Vagina (tissue), 2 donors: ENCODE data around the gene PRR29.

ENCODE experiments used
- POLR2A ChIP-seq, 2 donors: fragments of 450-650 bp; IDR thresholded peaks; one replicate each; pipeline ENCODE4 v1.6.1; 2017; ENCODE audit warnings: antibody characterized with exemption in 2 of 2, mild to moderate bottlenecking in 2 of 2, moderate library complexity in 2 of 2
- POLR2AphosphoS5 ChIP-seq, 2 donors: sonication (generic); formaldehyde crosslinking; IDR thresholded peaks; one replicate each; pipeline ENCODE4 v1.9.0; 2017; ENCODE audit warnings: antibody characterized with exemption in 2 of 2, mild to moderate bottlenecking in 2 of 2, low read depth in 1 of 2; ENCODE audit not compliant: insufficient read depth in 1 of 2
- TF ChIP-seq, protein P1 (sequence below), 3 experiments: fragments of 450-650 bp in 2 of 3; fragments of 200-600 bp in 1 of 3; sonication (generic) in 1 of 3; IDR thresholded peaks; one replicate each; pipeline ENCODE4 v1.5.1; 2017 to 2019; ENCODE audit warnings: antibody characterized with exemption in 3 of 3, mild to moderate bottlenecking in 2 of 3, moderate library complexity in 2 of 3

- TF ChIP-seq, protein P1, sequence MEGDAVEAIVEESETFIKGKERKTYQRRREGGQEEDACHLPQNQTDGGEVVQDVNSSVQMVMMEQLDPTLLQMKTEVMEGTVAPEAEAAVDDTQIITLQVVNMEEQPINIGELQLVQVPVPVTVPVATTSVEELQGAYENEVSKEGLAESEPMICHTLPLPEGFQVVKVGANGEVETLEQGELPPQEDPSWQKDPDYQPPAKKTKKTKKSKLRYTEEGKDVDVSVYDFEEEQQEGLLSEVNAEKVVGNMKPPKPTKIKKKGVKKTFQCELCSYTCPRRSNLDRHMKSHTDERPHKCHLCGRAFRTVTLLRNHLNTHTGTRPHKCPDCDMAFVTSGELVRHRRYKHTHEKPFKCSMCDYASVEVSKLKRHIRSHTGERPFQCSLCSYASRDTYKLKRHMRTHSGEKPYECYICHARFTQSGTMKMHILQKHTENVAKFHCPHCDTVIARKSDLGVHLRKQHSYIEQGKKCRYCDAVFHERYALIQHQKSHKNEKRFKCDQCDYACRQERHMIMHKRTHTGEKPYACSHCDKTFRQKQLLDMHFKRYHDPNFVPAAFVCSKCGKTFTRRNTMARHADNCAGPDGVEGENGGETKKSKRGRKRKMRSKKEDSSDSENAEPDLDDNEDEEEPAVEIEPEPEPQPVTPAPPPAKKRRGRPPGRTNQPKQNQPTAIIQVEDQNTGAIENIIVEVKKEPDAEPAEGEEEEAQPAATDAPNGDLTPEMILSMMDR (IDR thresholded peaks at IDR 0.05) = no peak
- TF ChIP-seq POLR2AphosphoS5 (IDR thresholded peaks at IDR 0.05; ENCODE audit: insufficient read depth in 1 of 2, low read depth in 1 of 2) (no peak), POLR2A (IDR thresholded peaks at IDR 0.05) (no peak)
These were observed 26.1 kb downstream of the PRR29 start for GRCh38 chr17:64024215-64024654.
